CD4-positive, alpha-beta T cell (primary cell): ENCODE measurements around the gene VPS35. TPM values are rescaled to one million over a fixed set of nuclear protein-coding genes. Genes with fewer than 3 reads are reported as not detected.

Experiments
- ATAC-seq: fragments of 200-7000 bp; cut with Tn5 transposase; one replicate; pipeline ENCODE4 v1.10.0; 2022; ENCODE audit warnings: mild to moderate bottlenecking; ENCODE audit not compliant: poor library complexity
- CTCF ChIA-PET: fragments of 350-600 bp; sonication (Branson Sonifier 250); formaldehyde crosslinking; loops from one replicate; lab custom pipeline; 2021; ENCODE audit warnings: antibody characterized with exemption, inconsistent platforms; lab: Charles Lee
- POLR2A ChIA-PET: fragments of 350-600 bp; sonication (Branson Sonifier 250); formaldehyde crosslinking; loops from one replicate; lab custom pipeline; 2021; ENCODE audit warnings: antibody characterized with exemption, inconsistent platforms; lab: Charles Lee
- DNase-seq, 14 experiments: peaks; one replicate each; pipeline ENCODE4 v3.0.0-alpha.2; 2013 to 2020; ENCODE audit warnings: mixed read lengths in 2 of 14
- H3K27ac ChIP-seq, 2 donors: one replicate each; pipeline versions ENCODE4 v1.5.1 to v1.7.0; 2013; ENCODE audit warnings: low read length in 2 of 2, low read depth in 1 of 2, mild to moderate bottlenecking in 1 of 2
- H3K27me3 ChIP-seq, 2 experiments: 1 replicate in 1 of 2; 2 replicates in 1 of 2; pipeline versions ENCODE4 v1.6.1 to v1.7.0; 2013; ENCODE audit warnings: low read length in 2 of 2, control low read depth in 1 of 2, mild to moderate bottlenecking in 1 of 2, moderate library complexity in 1 of 2; ENCODE audit not compliant: insufficient read depth in 2 of 2, control insufficient read depth in 1 of 2
- H3K36me3 ChIP-seq: one replicate; pipeline ENCODE4 v1.6.1; 2013; ENCODE audit warnings: low read length, control low read depth; ENCODE audit not compliant: insufficient read depth
- H3K4me1 ChIP-seq: one replicate; pipeline ENCODE4 v1.6.1; 2013; ENCODE audit warnings: low read length, control low read depth; ENCODE audit not compliant: insufficient read depth
- H3K4me3 ChIP-seq: one replicate; pipeline ENCODE4 v1.5.1; 2013; ENCODE audit warnings: mild to moderate bottlenecking, low read length, moderate library complexity
- H3K9me3 ChIP-seq, 2 experiments: 1 replicate in 1 of 2; 2 replicates in 1 of 2; pipeline versions ENCODE4 v1.6.1 to v1.7.0; 2013; ENCODE audit warnings: low read length in 2 of 2, mild to moderate bottlenecking in 2 of 2, control low read depth in 1 of 2, moderate library complexity in 1 of 2; ENCODE audit not compliant: control insufficient read depth in 1 of 2, insufficient read depth in 1 of 2
- H3K27ac Mint-ChIP-seq: one replicate; pipeline ENCODE4 v1.8.0; 2020; ENCODE audit warnings: mixed read lengths
- H3K27me3 Mint-ChIP-seq: one replicate; pipeline ENCODE4 v1.8.0; 2021; ENCODE audit warnings: mixed read lengths
- H3K36me3 Mint-ChIP-seq: one replicate; pipeline ENCODE4 v1.8.0; 2021; ENCODE audit warnings: low read depth, mixed read lengths
- H3K4me1 Mint-ChIP-seq: one replicate; pipeline ENCODE4 v1.8.0; 2021; ENCODE audit warnings: low read depth, mixed read lengths
- H3K4me3 Mint-ChIP-seq: one replicate; pipeline ENCODE4 v1.8.0; 2020; ENCODE audit warnings: mild to moderate bottlenecking, mixed read lengths
- H3K9me3 Mint-ChIP-seq: one replicate; pipeline ENCODE4 v1.8.0; 2020; ENCODE audit warnings: mixed read lengths
- intact Hi-C, 2 experiments: fragments of 100-400 bp; cut with DNase I in 1 of 2; cut with micrococcal nuclease in 1 of 2; formaldehyde crosslinking; loops; one replicate each; pipeline versions ENCODE4 v1.15.1 to v1.9.0; 2023 to 2025; cut with DNase I, micrococcal nuclease
- total RNA-seq, 174 experiments: library from RNA in 2 of 174; stranded (reverse) in 2 of 174; gene quantifications; one replicate each; pipeline ENCODE4 v1.2.3 and lab custom pipeline; 2021 to 2026
- TF ChIP-seq, protein P1 (sequence below): fragments of 200-600 bp; IDR thresholded peaks from one replicate; pipeline ENCODE4 v1.8.0; 2022; ENCODE audit warnings: antibody characterized with exemption, mild to moderate bottlenecking

Gene VPS35
- total RNA-seq, 2 experiments from 2014 or later: 34.6 to 44.1 TPM

DNA sequence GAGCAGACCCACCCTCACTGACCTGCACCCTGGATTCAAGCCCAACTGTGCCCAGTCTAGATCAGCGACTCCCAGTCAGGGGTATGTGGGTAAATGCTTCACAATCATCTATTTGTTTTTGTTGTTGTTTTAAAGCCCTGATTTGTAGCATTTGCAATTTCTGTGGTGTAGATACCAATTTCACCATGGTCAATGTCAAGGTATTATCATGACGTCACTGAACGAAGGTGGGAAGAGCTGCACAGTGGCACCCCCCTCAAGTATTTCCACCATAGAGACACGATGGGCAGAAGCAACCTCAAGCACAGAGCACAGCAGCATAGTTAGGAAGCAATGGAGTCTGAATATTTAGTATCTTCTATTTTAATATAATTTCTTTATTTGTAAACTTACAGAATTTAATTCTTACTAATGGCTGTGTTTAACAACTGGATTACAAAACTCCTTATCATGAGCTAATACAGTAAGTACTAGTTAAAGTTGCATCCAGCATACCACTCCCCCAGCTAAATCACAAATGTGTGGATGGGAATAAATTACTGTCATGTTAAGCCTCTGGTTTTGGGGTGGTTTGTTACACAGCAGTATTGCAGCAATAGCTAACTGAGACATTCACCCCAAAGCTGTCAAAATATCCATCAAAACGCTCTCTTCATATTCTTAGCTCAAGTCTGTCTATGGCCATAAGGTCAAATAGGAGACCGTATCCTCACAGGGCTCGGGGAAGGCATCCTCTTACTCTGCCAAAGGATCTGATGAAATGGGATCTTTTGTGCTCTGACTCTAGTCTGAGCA lies 26.0 kb upstream of the VPS35 start:
- no peaks in the 10 kb centered on the region for H3K27me3 ChIP-seq
- POLR2A ChIA-PET: no interaction called here
- DNase-seq: no peak
- H3K36me3 Mint-ChIP-seq: no peaks in the 10 kb centered on the region
- no peaks in the 10 kb centered on the region for H3K9me3 Mint-ChIP-seq
- H3K4me3 ChIP-seq: no peak overlapping the region
- no peak for ATAC-seq
- no peaks in the 10 kb centered on the region for H3K9me3 ChIP-seq
- H3K27ac ChIP-seq: no peak overlapping the region
- TF ChIP-seq, protein P1, sequence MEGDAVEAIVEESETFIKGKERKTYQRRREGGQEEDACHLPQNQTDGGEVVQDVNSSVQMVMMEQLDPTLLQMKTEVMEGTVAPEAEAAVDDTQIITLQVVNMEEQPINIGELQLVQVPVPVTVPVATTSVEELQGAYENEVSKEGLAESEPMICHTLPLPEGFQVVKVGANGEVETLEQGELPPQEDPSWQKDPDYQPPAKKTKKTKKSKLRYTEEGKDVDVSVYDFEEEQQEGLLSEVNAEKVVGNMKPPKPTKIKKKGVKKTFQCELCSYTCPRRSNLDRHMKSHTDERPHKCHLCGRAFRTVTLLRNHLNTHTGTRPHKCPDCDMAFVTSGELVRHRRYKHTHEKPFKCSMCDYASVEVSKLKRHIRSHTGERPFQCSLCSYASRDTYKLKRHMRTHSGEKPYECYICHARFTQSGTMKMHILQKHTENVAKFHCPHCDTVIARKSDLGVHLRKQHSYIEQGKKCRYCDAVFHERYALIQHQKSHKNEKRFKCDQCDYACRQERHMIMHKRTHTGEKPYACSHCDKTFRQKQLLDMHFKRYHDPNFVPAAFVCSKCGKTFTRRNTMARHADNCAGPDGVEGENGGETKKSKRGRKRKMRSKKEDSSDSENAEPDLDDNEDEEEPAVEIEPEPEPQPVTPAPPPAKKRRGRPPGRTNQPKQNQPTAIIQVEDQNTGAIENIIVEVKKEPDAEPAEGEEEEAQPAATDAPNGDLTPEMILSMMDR: no peak
- CTCF ChIA-PET: no interaction called here
- no peaks in the 10 kb centered on the region for H3K4me1 Mint-ChIP-seq
- H3K36me3 ChIP-seq: no peaks in the 10 kb centered on the region
- H3K27ac Mint-ChIP-seq: no peak overlapping the region
- peaks cover 2% of the 10 kb centered on the region for H3K4me1 ChIP-seq
- H3K4me3 Mint-ChIP-seq: no peak overlapping the region
- H3K27me3 Mint-ChIP-seq: no peaks in the 10 kb centered on the region
- intact Hi-C loops: no loop called here

DNA sequence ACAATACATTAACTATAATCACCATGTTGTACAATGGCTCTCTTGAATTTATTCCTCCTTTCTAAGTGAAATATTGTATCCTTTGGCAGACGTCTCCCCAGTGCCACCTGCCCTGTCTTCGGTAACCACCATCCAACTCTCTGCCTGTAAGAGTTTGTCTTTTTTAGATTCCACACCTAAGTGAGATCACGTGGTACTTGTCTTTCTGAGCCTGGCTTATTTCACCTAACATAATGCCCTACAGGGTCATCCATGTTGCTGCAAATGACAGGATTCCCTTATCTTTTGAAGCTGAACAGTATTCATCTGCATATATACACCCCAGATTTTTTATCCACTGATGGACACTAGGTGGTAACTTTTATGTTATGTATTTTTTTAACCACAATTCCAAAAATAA lies 24.7 kb upstream of the VPS35 start:
- Histone ChIP-seq H3K36me3 (no peaks in the 10 kb centered on the region), H3K4me1 (peaks cover 2% of the 10 kb centered on the region), H3K27me3 (no peaks in the 10 kb centered on the region), H3K4me3 (no peak overlapping the region), H3K27ac (no peak overlapping the region), H3K9me3 (no peaks in the 10 kb centered on the region)
- TF ChIP-seq, protein P1: no peak
- Mint-ChIP-seq H3K9me3 (no peaks in the 10 kb centered on the region), H3K4me1 (no peaks in the 10 kb centered on the region), H3K4me3 (no peak overlapping the region), H3K36me3 (no peaks in the 10 kb centered on the region), H3K27me3 (no peaks in the 10 kb centered on the region), H3K27ac (no peak overlapping the region)
- ChIA-PET CTCF (no interaction called here), POLR2A (no interaction called here)
- ATAC-seq: no peak
- intact Hi-C loops: no loop called here
- DNase-seq: no peak

DNA sequence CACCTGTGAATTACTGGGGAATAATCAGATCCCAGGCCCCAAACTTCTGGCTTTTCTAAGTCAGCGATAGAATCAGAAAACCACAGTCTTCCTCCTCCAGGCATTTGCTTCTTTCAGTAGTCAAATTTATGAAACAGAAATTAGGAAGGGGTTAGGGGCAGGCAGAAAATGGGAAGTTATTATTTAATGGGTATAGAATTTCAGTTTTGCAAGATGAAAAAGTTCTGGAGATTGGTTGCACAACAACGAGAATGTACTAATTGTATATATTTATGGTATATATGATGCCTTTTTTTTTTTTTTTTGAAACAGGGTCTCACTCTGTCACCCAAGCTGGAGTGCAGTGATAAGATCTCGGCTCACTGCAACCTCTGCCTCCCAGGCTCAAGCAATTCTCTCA lies 23.9 kb upstream of the VPS35 start:
- no peak overlapping the region for H3K4me3 ChIP-seq

More for the DNA sequence above, 23.9 kb upstream of the VPS35 start:
- TF ChIP-seq, protein P1: no peak
- H3K9me3 ChIP-seq: no peaks in the 10 kb centered on the region
- no peak overlapping the region for H3K4me3 Mint-ChIP-seq
- H3K36me3 ChIP-seq: no peaks in the 10 kb centered on the region
- H3K36me3 Mint-ChIP-seq: no peaks in the 10 kb centered on the region
- ChIA-PET POLR2A (no interaction called here), CTCF (no interaction called here)
- ATAC-seq (no peak), DNase-seq (no peak)
- no peaks in the 10 kb centered on the region for H3K9me3 Mint-ChIP-seq
- H3K27ac ChIP-seq: no peak overlapping the region
- no peaks in the 10 kb centered on the region for H3K27me3 ChIP-seq
- no peaks in the 10 kb centered on the region for H3K27me3 Mint-ChIP-seq
- H3K27ac Mint-ChIP-seq: no peak overlapping the region
- no peaks in the 10 kb centered on the region for H3K4me1 Mint-ChIP-seq
- intact Hi-C loops: no loop called here
- peaks cover 2% of the 10 kb centered on the region for H3K4me1 ChIP-seq
